Measurements from ENCODE around the gene CBLL1.

GRCh38 chr7:107718456-107719193 is 25.3 kb upstream of the CBLL1 start:
- TF ChIP-seq CTCF (IDR thresholded peaks at IDR 0.05; ENCODE audit: low read length) (no peak), EZH2 (optimal IDR thresholded peaks at IDR 0.05; ENCODE audit: low read depth, low read length) (no peak), EZH2phosphoT487 (IDR thresholded peaks at IDR 0.05; ENCODE audit: low read length) (no peak)

Measured in MM.1S (cell line).